GM23248 (cell line): Measurements from ENCODE around the gene DHX30. TPM values are rescaled to one million over a fixed set of nuclear protein-coding genes. Genes with fewer than 3 reads are reported as not detected.

Experiments used
- DNase-seq: peaks from one replicate; pipeline ENCODE4 v3.0.0-alpha.2; 2015
- H2AFZ ChIP-seq: fragments of 200-600 bp; sonication (generic); 2 replicates; pipeline ENCODE4 v1.6.1; 2016; ENCODE audit warnings: antibody characterized with exemption
- H3F3A ChIP-seq: fragments of 200-600 bp; sonication (generic); 2 replicates; pipeline ENCODE4 v1.6.1; 2016; ENCODE audit warnings: mild to moderate bottlenecking, antibody characterized with exemption, mixed run types; ENCODE audit not compliant: insufficient read depth
- H3K27ac ChIP-seq: fragments of 200-600 bp; sonication (generic); 2 replicates; pipeline ENCODE4 v1.5.1; 2016; ENCODE audit warnings: mild to moderate bottlenecking
- H3K27me3 ChIP-seq: fragments of 200-600 bp; sonication (generic); replicated peaks from 2 replicates; pipeline ENCODE4 v1.6.1; 2016; ENCODE audit warnings: mild to moderate bottlenecking; ENCODE audit not compliant: insufficient read depth
- H3K36me3 ChIP-seq: fragments of 200-600 bp; sonication (generic); 2 replicates; pipeline ENCODE4 v1.6.1; 2016; ENCODE audit warnings: low read depth, mild to moderate bottlenecking
- H3K4me1 ChIP-seq: fragments of 200-600 bp; sonication (generic); 2 replicates; pipeline ENCODE4 v1.6.1; 2016; ENCODE audit warnings: mild to moderate bottlenecking; ENCODE audit not compliant: insufficient read depth
- H3K4me2 ChIP-seq: fragments of 200-600 bp; sonication (generic); one replicate; pipeline ENCODE4 v1.6.1; 2016; ENCODE audit warnings: mild to moderate bottlenecking; ENCODE audit not compliant: unreplicated experiment
- H3K4me3 ChIP-seq: fragments of 200-600 bp; sonication (generic); 2 replicates; pipeline ENCODE4 v1.5.1; 2016; ENCODE audit warnings: mild to moderate bottlenecking
- H3K79me2 ChIP-seq: fragments of 200-600 bp; sonication (generic); 2 replicates; pipeline ENCODE4 v1.6.1; 2016; ENCODE audit warnings: mild to moderate bottlenecking; ENCODE audit not compliant: insufficient read depth
- H3K9ac ChIP-seq: fragments of 200-600 bp; sonication (generic); 2 replicates; pipeline ENCODE4 v1.6.1; 2016; ENCODE audit warnings: mild to moderate bottlenecking
- H3K9me2 ChIP-seq: fragments of 200-600 bp; sonication (generic); 2 replicates; pipeline ENCODE4 v1.6.1; 2016; ENCODE audit warnings: mixed run types, mild to moderate bottlenecking, moderate library complexity; ENCODE audit not compliant: insufficient read depth
- H3K9me3 ChIP-seq: fragments of 200-600 bp; sonication (generic); one replicate; pipeline ENCODE4 v1.6.1; 2017; ENCODE audit warnings: low read depth
- H4K20me1 ChIP-seq: fragments of 200-600 bp; sonication (generic); 2 replicates; pipeline ENCODE4 v1.6.0; 2016; ENCODE audit not compliant: insufficient read depth
- EZH2 ChIP-seq: fragments of 200-600 bp; sonication (generic); IDR thresholded peaks from 2 replicates; pipeline ENCODE4 v1.6.1; 2018; ENCODE audit warnings: antibody characterized with exemption, mild to moderate bottlenecking; ENCODE audit not compliant: insufficient read depth, poor library complexity, severe bottlenecking
- EZH2phosphoT487 ChIP-seq: fragments of 200-600 bp; sonication (generic); IDR thresholded peaks from 2 replicates; pipeline ENCODE4 v1.6.1; 2018; ENCODE audit warnings: antibody characterized with exemption, moderate library complexity, mild to moderate bottlenecking, low read depth; ENCODE audit not compliant: insufficient read depth
- WGBS, 2 experiments: methylation state at CpG; one replicate each; pipeline ENCODE4 v1.1.6; 2015 to 2017; ENCODE audit warnings: low lambda C conversion rate in 2 of 2, low coverage in 1 of 2; ENCODE audit errors: missing lambda C conversion rate in 2 of 2; 5-methylcytosine and 5-hydroxymethylcytosine counted together
- in situ Hi-C: fragments of 300-500 bp; cut with MboI; formaldehyde crosslinking; loops from 2 replicates; pipeline ENCODE4 v1.15.0; 2020
- polyA plus RNA-seq: library from polyadenylated mRNA; unstranded; fragments of >200 nt; fragmentation: Nextera tagmentation; extraction: Ambion mirVana; gene quantifications from 2 replicates; pipeline ENCODE4 v1.2.1, GENCODE V29; 2016
- total RNA-seq: library from RNA; depleted of rRNA; stranded (reverse); fragments of >200 nt; shearing (Covaris generic); gene quantifications from 2 replicates; pipeline ENCODE4 v1.2.3, GENCODE V29; 2014

The DHX30 gene
- total and polyA plus RNA-seq, 2 experiments from 2014 or later: 42.9 to 65.8 TPM

DNA sequence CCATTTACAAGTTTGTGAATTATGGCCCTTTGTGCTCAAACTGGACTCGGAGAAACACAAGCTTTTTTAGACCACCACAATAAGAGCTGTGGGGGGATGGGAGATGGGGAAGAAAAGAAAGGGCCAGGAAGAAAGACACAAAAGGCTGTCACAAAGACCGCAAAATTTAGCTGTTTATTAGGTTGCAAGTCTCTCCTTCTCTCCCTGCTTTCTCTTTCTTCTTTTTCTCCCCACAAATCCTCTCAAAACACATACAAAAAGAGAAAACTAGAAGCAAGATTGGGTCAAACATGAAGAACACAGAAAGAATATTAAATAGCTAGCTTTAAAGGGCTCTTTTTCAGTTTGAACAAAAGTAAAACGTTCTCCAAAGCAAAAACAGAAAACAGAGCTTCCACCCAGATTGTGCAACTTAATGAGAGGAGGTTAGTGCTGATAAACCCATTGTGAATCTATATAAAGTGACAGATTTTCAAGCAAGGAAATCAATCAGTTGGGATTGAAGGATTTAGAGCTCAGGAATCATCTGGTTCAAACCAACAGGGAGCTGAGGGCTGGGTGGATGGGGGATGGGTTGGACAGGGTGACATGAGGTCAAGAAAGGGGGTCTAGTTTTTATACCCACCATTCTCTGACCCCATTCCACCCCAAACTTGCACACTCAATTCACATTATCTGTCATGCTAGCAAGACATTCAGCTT lies 87.3 kb downstream of the DHX30 start:
- Histone ChIP-seq H3K9me3 (no peaks in the 10 kb centered on the region), H3K9me2 (no peaks in the 10 kb centered on the region), H2AFZ (no peak overlapping the region), H3K9ac (no peak overlapping the region), H3K4me3 (no peak overlapping the region), H3K4me2 (no peak overlapping the region), H3K79me2 (peaks cover 78% of the 10 kb centered on the region), H3K27me3 (no peaks in the 10 kb centered on the region), H3K27ac (no peak overlapping the region), H3K4me1 (peaks cover 4% of the 10 kb centered on the region), H3K36me3 (peaks cover 42% of the 10 kb centered on the region), H4K20me1 (no peaks in the 10 kb centered on the region), H3F3A (no peaks in the 10 kb centered on the region)
- DNase-seq: no peak
- TF ChIP-seq EZH2phosphoT487: no peak
- TF ChIP-seq EZH2: no peak
- 52 to 56% methylated on average over 3 of the region's 3 CpGs for WGBS, 2 experiments
- in situ Hi-C loops: no loop called here

DNA sequence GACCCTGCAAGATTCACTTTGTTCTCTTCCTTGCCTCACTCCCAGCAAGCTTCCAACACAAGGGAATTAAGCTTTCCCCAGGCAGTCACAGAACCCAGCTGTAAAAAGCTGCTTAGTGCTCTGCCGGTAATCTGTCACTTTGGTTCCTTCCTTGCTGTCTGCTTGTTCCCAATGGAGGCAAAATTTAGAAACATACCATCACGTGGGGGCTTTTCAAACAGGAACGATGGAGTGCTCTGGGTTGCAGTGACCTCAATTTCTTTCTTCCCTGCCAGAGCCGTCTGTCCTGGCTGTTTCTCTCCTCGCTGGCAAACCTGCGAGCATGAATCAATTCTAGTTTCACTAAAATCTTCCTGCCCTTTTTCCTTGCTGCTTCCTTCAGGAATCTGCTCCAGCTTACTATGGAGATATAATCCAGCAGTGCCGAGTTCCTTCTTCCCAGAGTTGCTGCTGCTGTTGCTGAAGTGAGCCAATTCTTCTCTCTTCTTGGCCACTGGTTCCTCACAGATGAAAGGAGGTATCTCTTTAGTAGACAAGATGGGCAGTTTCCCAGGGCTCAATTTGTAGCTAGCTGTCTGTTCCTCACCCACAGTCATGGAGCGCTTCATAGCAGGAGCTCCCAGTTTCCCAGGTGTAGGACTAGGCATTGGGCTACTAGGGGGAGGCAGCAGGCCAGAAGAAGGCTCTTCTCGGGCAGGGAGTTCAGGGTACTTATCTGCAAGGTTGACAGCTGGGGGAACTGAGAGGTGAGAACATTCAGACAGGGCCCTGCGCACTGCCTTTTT lies 88.1 kb downstream of the DHX30 start:
- TF ChIP-seq EZH2 (no peak), EZH2phosphoT487 (no peak)
- Histone ChIP-seq H3K4me3 (no peak overlapping the region), H3K9ac (no peak overlapping the region), H3K4me1 (peaks cover 4% of the 10 kb centered on the region), H3K4me2 (no peak overlapping the region), H3K9me2 (no peaks in the 10 kb centered on the region), H3F3A (no peaks in the 10 kb centered on the region), H3K27me3 (no peaks in the 10 kb centered on the region), H3K27ac (no peak overlapping the region), H3K79me2 (peaks cover 79% of the 10 kb centered on the region), H3K36me3 (peaks cover 47% of the 10 kb centered on the region), H3K9me3 (no peaks in the 10 kb centered on the region), H4K20me1 (no peaks in the 10 kb centered on the region), H2AFZ (no peak overlapping the region)
- WGBS, 2 experiments: 46 to 49% methylated on average over 10 of the region's 10 CpGs
- DNase-seq: no peak
- in situ Hi-C loops: no loop called here

DNA sequence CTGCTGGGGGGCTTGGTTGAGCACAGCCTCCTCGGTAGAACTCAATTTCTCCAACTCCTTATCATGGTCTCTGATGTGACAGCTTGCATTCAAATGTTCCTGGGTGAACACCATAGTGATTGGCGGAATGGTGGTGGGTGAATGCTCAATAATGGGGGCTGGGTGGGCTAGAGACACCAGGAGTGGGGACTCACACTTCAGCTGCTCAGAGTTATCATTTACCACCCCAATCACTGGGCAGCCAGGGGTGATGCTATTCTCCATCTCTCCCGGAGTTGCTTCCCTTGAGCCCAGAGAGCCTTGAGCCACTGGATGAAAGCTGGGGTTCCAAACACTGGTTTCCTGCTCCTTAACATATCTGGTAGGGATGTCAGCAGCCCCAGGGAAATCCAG lies 88.7 kb downstream of the DHX30 start:
- H3K4me3 ChIP-seq: no peak overlapping the region
- no peak overlapping the region for H3K27ac ChIP-seq
- H3K27me3 ChIP-seq: no peaks in the 10 kb centered on the region
- H3K9ac ChIP-seq: no peak overlapping the region
- peaks cover 78% of the 10 kb centered on the region for H3K79me2 ChIP-seq
- peaks cover 4% of the 10 kb centered on the region for H3K4me1 ChIP-seq
- no peak overlapping the region for H3K4me2 ChIP-seq
- H3K9me3 ChIP-seq: no peaks in the 10 kb centered on the region
- H3K36me3 ChIP-seq: peaks cover 47% of the 10 kb centered on the region
- in situ Hi-C loops: no loop called here
- H3K9me2 ChIP-seq: no peaks in the 10 kb centered on the region
- no peaks in the 10 kb centered on the region for H4K20me1 ChIP-seq
- 72 to 79% methylated on average over 3 of the region's 3 CpGs for WGBS, 2 experiments
- TF ChIP-seq EZH2: no peak
- TF ChIP-seq EZH2phosphoT487: no peak
- DNase-seq: no peak
- no peaks in the 10 kb centered on the region for H3F3A ChIP-seq
- no peak overlapping the region for H2AFZ ChIP-seq

DNA sequence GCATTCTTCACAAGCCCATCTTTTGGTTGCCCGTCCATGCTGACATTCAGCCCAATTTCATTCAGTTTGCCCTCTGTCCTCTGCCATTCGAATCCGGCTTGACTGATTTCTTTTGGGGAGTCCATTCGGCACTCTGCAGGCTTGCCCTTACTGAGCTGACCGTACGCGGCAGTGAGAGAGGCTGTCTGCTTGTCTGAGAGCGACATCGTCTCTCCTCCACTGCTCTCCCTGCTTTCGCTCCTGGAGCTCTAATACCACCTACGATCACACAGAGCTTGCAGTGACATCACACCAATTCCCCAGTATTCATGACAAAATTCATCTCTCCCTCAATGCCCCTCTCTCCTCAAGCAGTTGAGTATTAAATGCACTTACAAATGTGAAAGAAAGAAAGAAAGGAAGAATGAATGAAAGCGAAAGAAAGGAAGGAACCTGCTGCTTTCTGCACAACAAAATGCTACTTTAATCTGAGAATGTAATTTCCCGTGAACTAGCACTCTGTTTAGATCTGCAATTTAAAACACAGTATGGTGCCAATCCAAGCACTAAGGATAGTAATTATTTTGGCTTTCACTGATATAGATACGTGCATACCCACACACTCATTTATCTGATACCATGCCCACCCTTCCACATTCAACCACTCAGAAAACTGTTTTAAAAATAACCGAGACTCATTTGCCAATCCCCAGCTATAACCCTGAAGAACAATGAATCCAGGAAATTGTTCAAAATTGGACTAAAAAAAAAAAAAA lies 89.5 kb downstream of the DHX30 start:
- Histone ChIP-seq H3K27me3 (no peaks in the 10 kb centered on the region), H3K9me2 (no peaks in the 10 kb centered on the region), H3K9ac (no peak overlapping the region), H3K4me1 (peaks cover 4% of the 10 kb centered on the region), H3K79me2 (peaks cover 82% of the 10 kb centered on the region), H3F3A (no peaks in the 10 kb centered on the region), H2AFZ (no peak overlapping the region), H3K9me3 (no peaks in the 10 kb centered on the region), H3K4me2 (no peak overlapping the region), H3K36me3 (peaks cover 47% of the 10 kb centered on the region), H3K4me3 (no peak overlapping the region), H3K27ac (no peak overlapping the region), H4K20me1 (no peaks in the 10 kb centered on the region)
- 91 to 96% methylated on average over 15 of the region's 15 CpGs for WGBS, 2 experiments
- TF ChIP-seq EZH2phosphoT487: no peak
- TF ChIP-seq EZH2: no peak
- in situ Hi-C loops: no loop called here
- DNase-seq: no peak
